Measurements from ENCODE around the gene LDLRAD4.

LDLRAD4 gene

DNA sequence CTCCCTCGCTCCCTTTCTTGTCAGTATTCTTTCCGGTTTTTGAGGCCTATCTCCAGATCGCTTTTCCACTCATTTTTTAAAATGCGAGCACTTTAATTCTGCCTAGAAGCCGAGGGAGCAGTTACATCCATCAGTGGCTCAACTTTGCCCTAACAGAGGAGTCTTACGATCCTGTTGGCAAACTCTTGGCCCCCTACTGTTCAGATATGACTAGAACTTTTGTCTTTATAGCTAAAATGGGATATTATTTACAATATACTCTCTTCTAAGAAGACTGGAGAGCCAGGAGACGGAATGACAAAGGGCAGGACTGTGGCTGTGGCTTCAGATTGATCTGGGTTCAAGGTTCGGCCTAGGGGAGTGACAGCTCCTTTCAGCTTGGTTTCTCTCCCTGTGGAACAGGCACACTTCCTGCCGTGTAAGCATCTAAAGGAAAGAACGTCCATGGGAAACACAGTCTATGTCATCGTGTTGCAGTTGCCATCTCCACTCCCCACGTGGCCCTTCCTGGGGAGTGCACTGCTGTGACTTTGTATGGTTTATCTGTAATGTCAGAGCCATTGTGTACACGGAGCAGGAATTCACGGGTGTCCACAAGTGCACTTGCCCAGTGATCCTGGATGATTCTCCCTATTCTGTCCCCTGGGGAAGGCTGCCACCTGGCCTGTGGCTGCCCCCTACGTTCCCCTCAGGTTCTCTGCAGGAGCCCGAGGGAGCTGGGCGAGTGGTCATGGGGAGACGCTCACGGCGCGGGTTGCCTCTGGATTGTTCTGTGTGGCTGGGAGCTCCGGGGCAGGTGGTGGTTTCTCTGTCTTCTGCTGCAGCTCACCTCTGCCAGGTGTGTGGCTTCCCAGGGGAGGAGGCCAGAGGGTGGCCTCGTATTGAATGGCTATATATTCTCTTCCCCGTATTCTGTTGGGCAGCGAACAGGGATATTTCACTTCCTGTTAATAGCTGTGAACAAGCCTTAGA, 222.0 kb downstream of the LDLRAD4 start:
- H3K9me3 ChIP-seq (ENCODE audit: control insufficient read depth, insufficient read depth, low read depth, low read length), result no peaks in the 10 kb centered on the region
- no peak overlapping the region for H3K9ac ChIP-seq (ENCODE audit: low read length)
- peaks cover 11% of the 10 kb centered on the region; the same call in 1 of the 2 replicates for H3K4me1 ChIP-seq (ENCODE audit: control insufficient read depth, insufficient read depth, low read length)
- peaks cover 12% of the 10 kb centered on the region; the same call in 1 of the 2 replicates for H3K27me3 ChIP-seq (ENCODE audit: control insufficient read depth, insufficient read depth, low read length)
- H3K4me3 ChIP-seq (ENCODE audit: low read depth, low read length), result no peak overlapping the region
- no peak overlapping the region for H3K27ac ChIP-seq (ENCODE audit: low read depth, low read length)
- H3K36me3 ChIP-seq (ENCODE audit: control insufficient read depth, insufficient read depth, low read length), result no peaks in the 10 kb centered on the region

DNA sequence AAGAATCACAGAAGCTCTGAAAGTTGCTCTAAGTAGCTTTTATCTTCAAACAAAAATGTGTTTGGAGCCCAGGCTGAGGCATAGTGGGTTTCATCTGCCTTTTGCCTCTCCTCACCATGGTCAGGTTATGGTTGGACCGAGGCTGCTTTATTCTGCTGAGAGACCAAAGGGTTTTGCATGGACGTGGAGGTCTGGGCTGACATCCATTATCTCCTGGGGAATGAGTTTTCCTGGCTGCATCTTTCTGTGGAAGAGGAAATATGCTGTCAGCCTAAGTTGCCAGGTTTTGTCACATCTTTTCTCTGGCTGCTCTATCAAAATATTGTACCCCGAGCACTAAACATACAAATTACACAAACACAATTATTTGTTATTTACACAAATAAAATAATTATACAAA, 223.2 kb downstream of the LDLRAD4 start:
- Histone ChIP-seq H3K9me3 (ENCODE audit: control insufficient read depth, insufficient read depth, low read depth, low read length) (no peaks in the 10 kb centered on the region), H3K27me3 (ENCODE audit: control insufficient read depth, insufficient read depth, low read length) (peaks cover 22% of the 10 kb centered on the region; the same call in 1 of the 2 replicates), H3K4me1 (ENCODE audit: control insufficient read depth, insufficient read depth, low read length) (peaks cover 17% of the 10 kb centered on the region), H3K4me3 (ENCODE audit: low read depth, low read length) (no peak overlapping the region), H3K27ac (ENCODE audit: low read depth, low read length) (no peak overlapping the region), H3K9ac (ENCODE audit: low read length) (no peak overlapping the region), H3K36me3 (ENCODE audit: control insufficient read depth, insufficient read depth, low read length) (no peaks in the 10 kb centered on the region)

DNA sequence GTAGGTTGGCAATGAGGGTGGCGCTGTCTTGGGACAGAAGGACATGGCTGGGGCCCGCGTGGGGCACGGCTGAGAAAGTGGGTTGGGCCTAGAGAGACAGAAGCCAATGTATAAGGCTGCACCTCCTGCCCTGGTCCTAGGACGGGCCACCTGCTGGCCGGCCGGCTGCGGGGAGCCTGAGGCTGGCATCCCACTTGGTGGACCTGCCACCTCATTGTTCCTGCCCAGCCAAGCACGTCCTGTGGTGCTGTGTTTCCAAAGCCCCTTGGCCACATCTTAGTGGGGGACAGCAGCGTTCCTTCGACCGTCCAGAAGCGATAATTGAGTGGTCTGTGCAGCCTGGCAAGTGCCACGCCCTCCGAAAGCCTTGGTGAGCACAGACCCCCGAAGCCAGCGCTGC, 223.9 kb downstream of the LDLRAD4 start:
- H3K27ac ChIP-seq (ENCODE audit: low read depth, low read length), result no peak overlapping the region
- H3K4me1 ChIP-seq (ENCODE audit: control insufficient read depth, insufficient read depth, low read length), result peaks cover 23% of the 10 kb centered on the region
- H3K9me3 ChIP-seq (ENCODE audit: control insufficient read depth, insufficient read depth, low read depth, low read length), result no peaks in the 10 kb centered on the region
- peaks cover 23% of the 10 kb centered on the region; the same call in 1 of the 2 replicates for H3K27me3 ChIP-seq (ENCODE audit: control insufficient read depth, insufficient read depth, low read length)
- H3K4me3 ChIP-seq (ENCODE audit: low read depth, low read length), result no peak overlapping the region
- no peak overlapping the region for H3K9ac ChIP-seq (ENCODE audit: low read length)
- H3K36me3 ChIP-seq (ENCODE audit: control insufficient read depth, insufficient read depth, low read length), result no peaks in the 10 kb centered on the region

- Histone ChIP-seq H3K9ac (ENCODE audit: low read length) (no peak overlapping the region), H3K4me3 (ENCODE audit: low read depth, low read length) (no peak overlapping the region), H3K27ac (ENCODE audit: low read depth, low read length) (no peak overlapping the region)
These were observed 225.0 kb downstream of the LDLRAD4 start for GRCh38 chr18:13443552-13443951.

GRCh38 chr18:13444430-13445240, 226.1 kb downstream of the LDLRAD4 start:
- Histone ChIP-seq H3K27ac (ENCODE audit: low read depth, low read length) (no peak overlapping the region), H3K4me1 (ENCODE audit: control insufficient read depth, insufficient read depth, low read length) (peaks cover 25% of the 10 kb centered on the region), H3K36me3 (ENCODE audit: control insufficient read depth, insufficient read depth, low read length) (no peaks in the 10 kb centered on the region), H3K4me3 (ENCODE audit: low read depth, low read length) (no peak overlapping the region), H3K9ac (ENCODE audit: low read length) (no peak overlapping the region), H3K27me3 (ENCODE audit: control insufficient read depth, insufficient read depth, low read length) (peaks cover 44% of the 10 kb centered on the region; the same call in 1 of the 2 replicates), H3K9me3 (ENCODE audit: control insufficient read depth, insufficient read depth, low read depth, low read length) (no peaks in the 10 kb centered on the region)

More at GRCh38 chr18:13443552-13443951, 225.0 kb downstream of the LDLRAD4 start:
- Histone ChIP-seq H3K9me3 (ENCODE audit: control insufficient read depth, insufficient read depth, low read depth, low read length) (no peaks in the 10 kb centered on the region), H3K27me3 (ENCODE audit: control insufficient read depth, insufficient read depth, low read length) (peaks cover 34% of the 10 kb centered on the region; the same call in 1 of the 2 replicates), H3K36me3 (ENCODE audit: control insufficient read depth, insufficient read depth, low read length) (no peaks in the 10 kb centered on the region), H3K4me1 (ENCODE audit: control insufficient read depth, insufficient read depth, low read length) (peaks cover 25% of the 10 kb centered on the region)

DNA sequence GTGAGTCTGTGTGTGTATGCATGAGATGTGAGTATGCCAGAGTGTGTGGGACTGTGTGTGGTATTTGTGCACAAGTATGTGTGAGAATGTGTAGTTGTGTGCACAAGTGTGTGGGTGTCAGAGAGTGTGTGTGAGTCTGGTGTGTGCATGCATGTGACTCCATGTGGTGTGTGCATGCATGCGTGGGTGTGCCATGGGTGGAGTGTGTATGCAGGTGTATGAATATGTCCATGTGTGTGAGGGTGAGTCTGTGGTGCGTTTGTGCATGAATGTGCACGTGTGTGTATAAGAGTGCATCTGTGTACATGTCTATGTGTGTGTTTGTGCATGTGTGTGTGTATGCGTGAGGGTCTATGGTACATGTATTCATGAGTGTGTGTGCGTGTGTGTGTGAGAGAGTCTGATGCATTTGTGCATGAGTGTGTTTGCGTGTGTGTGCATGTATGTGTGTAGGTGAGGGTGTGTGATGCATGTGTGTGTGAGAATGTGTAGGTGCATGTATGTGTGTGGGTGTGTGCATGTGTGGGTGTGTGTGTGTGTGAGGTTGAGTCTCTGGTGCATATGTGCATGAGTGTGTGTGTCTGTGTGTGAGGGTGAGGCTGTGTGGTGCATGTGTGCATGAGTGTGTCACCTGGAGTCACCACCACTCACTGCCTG, 226.8 kb downstream of the LDLRAD4 start:
- Histone ChIP-seq H3K4me1 (ENCODE audit: control insufficient read depth, insufficient read depth, low read length) (peaks cover 26% of the 10 kb centered on the region), H3K4me3 (ENCODE audit: low read depth, low read length) (no peak overlapping the region), H3K27ac (ENCODE audit: low read depth, low read length) (no peak overlapping the region), H3K36me3 (ENCODE audit: control insufficient read depth, insufficient read depth, low read length) (no peaks in the 10 kb centered on the region), H3K9me3 (ENCODE audit: control insufficient read depth, insufficient read depth, low read depth, low read length) (no peaks in the 10 kb centered on the region), H3K9ac (ENCODE audit: low read length) (no peak overlapping the region), H3K27me3 (ENCODE audit: control insufficient read depth, insufficient read depth, low read length) (peaks cover 44% of the 10 kb centered on the region; the same call in 1 of the 2 replicates)

DNA sequence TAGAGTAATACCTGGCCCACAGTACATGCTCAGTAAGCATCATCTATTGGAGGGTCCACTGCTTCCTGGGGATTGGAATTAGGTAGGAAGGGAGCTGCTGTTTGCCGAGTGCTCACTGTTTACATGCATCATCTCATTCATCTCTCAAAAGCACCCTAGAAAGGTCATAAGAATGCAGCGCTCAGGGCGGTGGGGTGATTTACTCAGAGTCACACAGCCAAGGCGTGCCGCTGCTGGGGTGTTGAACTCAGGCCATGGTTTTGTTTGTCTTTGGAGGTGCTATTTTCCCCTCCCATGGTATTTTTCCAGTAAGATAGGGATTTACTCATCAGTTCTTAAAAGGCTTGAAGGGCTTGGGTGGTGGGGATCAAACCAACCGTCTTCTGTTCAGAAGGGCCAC, 227.5 kb downstream of the LDLRAD4 start:
- Histone ChIP-seq H3K27ac (ENCODE audit: low read depth, low read length) (no peak overlapping the region), H3K27me3 (ENCODE audit: control insufficient read depth, insufficient read depth, low read length) (peaks cover 44% of the 10 kb centered on the region; the same call in 1 of the 2 replicates), H3K4me1 (ENCODE audit: control insufficient read depth, insufficient read depth, low read length) (peaks cover 32% of the 10 kb centered on the region), H3K4me3 (ENCODE audit: low read depth, low read length) (no peak overlapping the region), H3K9me3 (ENCODE audit: control insufficient read depth, insufficient read depth, low read depth, low read length) (no peaks in the 10 kb centered on the region), H3K9ac (ENCODE audit: low read length) (peak overlapping the region; percentile 37), H3K36me3 (ENCODE audit: control insufficient read depth, insufficient read depth, low read length) (no peaks in the 10 kb centered on the region)

- H3K36me3 ChIP-seq (ENCODE audit: control insufficient read depth, insufficient read depth, low read length), result no peaks in the 10 kb centered on the region
- peak overlapping the region; percentile 41 for H3K4me3 ChIP-seq (ENCODE audit: low read depth, low read length)
- H3K9ac ChIP-seq (ENCODE audit: low read length), result peak overlapping the region; percentile 58
- H3K27me3 ChIP-seq (ENCODE audit: control insufficient read depth, insufficient read depth, low read length), result peaks cover 44% of the 10 kb centered on the region; the same call in 1 of the 2 replicates
- H3K27ac ChIP-seq (ENCODE audit: low read depth, low read length), result peak overlapping the region; percentile 61; the same call in 1 of the 2 replicates
- H3K9me3 ChIP-seq (ENCODE audit: control insufficient read depth, insufficient read depth, low read depth, low read length), result no peaks in the 10 kb centered on the region
- peaks cover 40% of the 10 kb centered on the region for H3K4me1 ChIP-seq (ENCODE audit: control insufficient read depth, insufficient read depth, low read length)
These were observed 228.3 kb downstream of the LDLRAD4 start for GRCh38 chr18:13446610-13447461.

- H3K4me3 ChIP-seq (ENCODE audit: low read depth, low read length), result peak overlapping the region; percentile 41
- peaks cover 49% of the 10 kb centered on the region for H3K4me1 ChIP-seq (ENCODE audit: control insufficient read depth, insufficient read depth, low read length)
- H3K9ac ChIP-seq (ENCODE audit: low read length), result peak overlapping the region; percentile 58
- H3K36me3 ChIP-seq (ENCODE audit: control insufficient read depth, insufficient read depth, low read length), result no peaks in the 10 kb centered on the region
- H3K9me3 ChIP-seq (ENCODE audit: control insufficient read depth, insufficient read depth, low read depth, low read length), result no peaks in the 10 kb centered on the region
- peak overlapping the region; percentile 61; the same call in 1 of the 2 replicates for H3K27ac ChIP-seq (ENCODE audit: low read depth, low read length)
- H3K27me3 ChIP-seq (ENCODE audit: control insufficient read depth, insufficient read depth, low read length), result peaks cover 48% of the 10 kb centered on the region; the same call in 1 of the 2 replicates
These were observed 229.2 kb downstream of the LDLRAD4 start for GRCh38 chr18:13447621-13448334.

All from HUES6 (cell line).